KMS-11 (cell line): ENCODE data around the gene CCSER2.

Experiments used
- H2AFZ ChIP-seq: fragments of 200-600 bp; sonication (generic); 2 replicates; pipeline ENCODE4 v1.6.1; 2016; ENCODE audit warnings: antibody characterized with exemption, mixed run types, low read depth
- H3K27ac ChIP-seq: fragments of 200-600 bp; sonication (generic); 2 replicates; pipeline ENCODE4 v1.6.1; 2016; ENCODE audit warnings: mild to moderate bottlenecking, mixed run types
- H3K27me3 ChIP-seq: fragments of 200-600 bp; sonication (generic); 2 replicates; pipeline ENCODE4 v1.6.1; 2017; ENCODE audit warnings: mild to moderate bottlenecking, low read depth, mixed run types, moderate library complexity; ENCODE audit not compliant: insufficient read depth
- H3K36me3 ChIP-seq: fragments of 200-600 bp; sonication (generic); 2 replicates; pipeline ENCODE4 v1.6.1; 2017; ENCODE audit warnings: mild to moderate bottlenecking, mixed run types; ENCODE audit not compliant: insufficient read depth
- H3K4me1 ChIP-seq: fragments of 200-600 bp; sonication (generic); 2 replicates; pipeline ENCODE4 v1.6.1; 2016; ENCODE audit warnings: mild to moderate bottlenecking, low read depth, mixed run types; ENCODE audit not compliant: poor library complexity, severe bottlenecking
- H3K4me2 ChIP-seq: fragments of 200-600 bp; sonication (generic); 2 replicates; pipeline ENCODE4 v1.7.0; 2016; ENCODE audit warnings: mild to moderate bottlenecking, mixed run types
- H3K4me3 ChIP-seq: fragments of 200-600 bp; sonication (generic); IDR thresholded peaks from 2 replicates; pipeline ENCODE4 v1.6.1; 2017; ENCODE audit warnings: low read depth, low read length, mixed read lengths; ENCODE audit not compliant: insufficient read depth
- H3K79me2 ChIP-seq: fragments of 200-600 bp; sonication (generic); 2 replicates; pipeline ENCODE4 v1.6.1; 2016; ENCODE audit warnings: low read depth, mixed run types; ENCODE audit not compliant: insufficient read depth
- H3K9ac ChIP-seq: fragments of 200-600 bp; sonication (generic); 2 replicates; pipeline ENCODE4 v1.6.1; 2016; ENCODE audit warnings: mild to moderate bottlenecking, mixed run types
- H4K20me1 ChIP-seq: fragments of 200-600 bp; sonication (generic); 2 replicates; pipeline ENCODE4 v1.6.1; 2016; ENCODE audit warnings: mild to moderate bottlenecking, mixed run types; ENCODE audit not compliant: insufficient read depth
- TF ChIP-seq, protein P1 (sequence below): fragments of 200-600 bp; sonication (generic); conservative IDR thresholded peaks from 2 replicates; pipeline ENCODE4 v1.6.1; 2017; ENCODE audit warnings: low read depth, mild to moderate bottlenecking, antibody characterized with exemption, low read length, moderate library complexity, mixed read lengths

CCSER2 gene

DNA sequence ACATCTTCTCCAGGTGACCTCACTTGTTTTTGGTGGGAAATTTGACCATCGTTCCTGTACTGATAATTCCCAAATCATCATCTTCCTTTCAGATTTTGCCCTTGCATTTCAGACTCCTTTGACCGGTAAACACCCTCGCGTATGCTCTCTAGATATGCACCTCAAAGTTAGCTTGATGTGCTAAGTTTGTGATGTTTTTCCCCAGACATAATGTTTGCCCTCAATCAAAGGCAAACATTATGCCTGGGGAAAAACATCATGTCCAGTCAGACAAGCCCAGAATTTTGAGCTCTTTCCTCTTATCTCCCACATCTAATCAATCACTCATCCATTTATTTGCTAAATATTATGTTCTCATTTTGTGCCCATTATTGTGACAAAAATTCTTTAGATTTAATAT, 26.2 kb downstream of the CCSER2 start:
- Histone ChIP-seq H4K20me1 (0 out of 2 replicates have a peak, but pooled peaks cover 4% of the 10 kb centered on the region), H3K4me3 (no peak overlapping the region), H3K4me2 (no peak overlapping the region), H3K36me3 (no peaks in the 10 kb centered on the region), H2AFZ (no peak overlapping the region), H3K4me1 (peaks cover 12% of the 10 kb centered on the region), H3K79me2 (peaks cover 25% of the 10 kb centered on the region; the same call in 1 of the 2 replicates), H3K9ac (no peak overlapping the region), H3K27me3 (no peaks in the 10 kb centered on the region), H3K27ac (no peak overlapping the region)
- TF ChIP-seq, protein P1, sequence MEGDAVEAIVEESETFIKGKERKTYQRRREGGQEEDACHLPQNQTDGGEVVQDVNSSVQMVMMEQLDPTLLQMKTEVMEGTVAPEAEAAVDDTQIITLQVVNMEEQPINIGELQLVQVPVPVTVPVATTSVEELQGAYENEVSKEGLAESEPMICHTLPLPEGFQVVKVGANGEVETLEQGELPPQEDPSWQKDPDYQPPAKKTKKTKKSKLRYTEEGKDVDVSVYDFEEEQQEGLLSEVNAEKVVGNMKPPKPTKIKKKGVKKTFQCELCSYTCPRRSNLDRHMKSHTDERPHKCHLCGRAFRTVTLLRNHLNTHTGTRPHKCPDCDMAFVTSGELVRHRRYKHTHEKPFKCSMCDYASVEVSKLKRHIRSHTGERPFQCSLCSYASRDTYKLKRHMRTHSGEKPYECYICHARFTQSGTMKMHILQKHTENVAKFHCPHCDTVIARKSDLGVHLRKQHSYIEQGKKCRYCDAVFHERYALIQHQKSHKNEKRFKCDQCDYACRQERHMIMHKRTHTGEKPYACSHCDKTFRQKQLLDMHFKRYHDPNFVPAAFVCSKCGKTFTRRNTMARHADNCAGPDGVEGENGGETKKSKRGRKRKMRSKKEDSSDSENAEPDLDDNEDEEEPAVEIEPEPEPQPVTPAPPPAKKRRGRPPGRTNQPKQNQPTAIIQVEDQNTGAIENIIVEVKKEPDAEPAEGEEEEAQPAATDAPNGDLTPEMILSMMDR, result no peak

DNA sequence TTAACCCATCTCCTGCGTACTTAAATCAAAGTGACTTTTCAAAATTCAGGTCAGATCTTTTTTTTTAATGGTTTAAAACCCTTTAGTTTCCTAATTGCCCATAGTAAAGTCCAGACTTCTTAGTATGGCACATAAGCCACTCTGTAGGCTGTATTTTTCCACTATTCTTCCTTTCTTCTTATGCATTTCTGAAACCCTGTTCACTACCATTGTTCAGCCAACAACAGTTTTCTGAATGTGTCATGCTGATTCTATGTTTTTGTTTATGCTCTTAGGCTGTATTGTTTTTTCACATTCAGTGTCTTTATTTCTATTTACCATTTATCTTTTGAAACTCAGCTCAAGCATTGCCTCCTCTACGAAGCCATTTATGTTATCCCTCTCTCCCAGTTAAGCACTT, 26.7 kb downstream of the CCSER2 start:
- Histone ChIP-seq H3K4me3 (no peak overlapping the region), H4K20me1 (0 out of 2 replicates have a peak, but pooled peaks cover 8% of the 10 kb centered on the region), H3K27ac (no peak overlapping the region), H3K4me1 (peaks cover 16% of the 10 kb centered on the region), H3K27me3 (no peaks in the 10 kb centered on the region), H3K36me3 (no peaks in the 10 kb centered on the region), H2AFZ (no peak overlapping the region), H3K9ac (no peak overlapping the region), H3K79me2 (peaks cover 29% of the 10 kb centered on the region; the same call in 1 of the 2 replicates), H3K4me2 (no peak overlapping the region)
- TF ChIP-seq, protein P1, result no peak

DNA sequence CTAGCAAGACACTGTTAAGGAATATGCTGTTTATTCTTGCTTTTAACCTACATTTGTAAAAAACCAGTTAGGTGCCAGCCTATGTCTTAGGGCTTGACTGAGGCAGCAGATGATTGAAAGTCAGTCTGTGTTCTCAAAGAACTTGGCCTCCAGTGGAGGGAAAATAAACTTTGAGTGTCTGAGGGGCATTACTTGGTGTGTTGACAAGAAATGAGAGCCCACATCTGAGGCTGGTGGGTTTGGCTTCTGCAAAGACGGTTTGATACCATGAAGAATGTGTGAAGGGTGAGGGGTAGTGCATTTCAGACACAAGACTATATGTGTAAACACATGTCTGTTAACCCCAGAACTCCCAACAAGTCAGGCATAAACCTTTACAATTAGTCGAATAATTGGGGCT, 28.5 kb downstream of the CCSER2 start:
- Histone ChIP-seq H3K9ac (no peak overlapping the region), H3K4me1 (peaks cover 18% of the 10 kb centered on the region), H3K4me3 (no peak overlapping the region), H3K4me2 (no peak overlapping the region), H3K27me3 (no peaks in the 10 kb centered on the region), H3K36me3 (no peaks in the 10 kb centered on the region), H3K27ac (no peak overlapping the region), H2AFZ (no peak overlapping the region), H4K20me1 (0 out of 2 replicates have a peak, but pooled peaks cover 14% of the 10 kb centered on the region), H3K79me2 (peaks cover 29% of the 10 kb centered on the region; the same call in 1 of the 2 replicates)
- TF ChIP-seq, protein P1, result no peak

DNA sequence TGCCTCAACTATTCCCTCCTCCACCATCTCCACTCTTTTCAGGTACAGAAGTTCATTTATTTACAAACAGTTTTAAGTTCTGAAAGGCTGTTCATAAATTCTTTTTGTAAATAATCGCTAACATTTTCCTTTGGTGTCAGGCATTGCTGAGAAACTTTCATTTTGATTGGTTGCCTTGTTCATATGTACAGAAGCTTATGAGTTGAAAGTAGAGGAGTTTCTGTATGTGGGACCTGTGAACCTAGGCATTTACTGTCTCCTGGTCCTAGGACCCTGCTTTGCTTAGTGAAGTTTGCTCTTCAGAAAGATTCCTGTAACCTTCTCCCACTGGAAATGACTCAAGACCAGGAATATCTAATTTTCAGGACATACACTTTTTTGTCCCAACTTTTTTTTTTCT, 30.4 kb downstream of the CCSER2 start:
- Histone ChIP-seq H3K27ac (no peak overlapping the region), H4K20me1 (0 out of 2 replicates have a peak, but pooled peaks cover 11% of the 10 kb centered on the region), H3K79me2 (peaks cover 31% of the 10 kb centered on the region; the same call in 1 of the 2 replicates), H3K4me1 (peaks cover 18% of the 10 kb centered on the region), H3K9ac (no peak overlapping the region), H2AFZ (no peak overlapping the region), H3K36me3 (no peaks in the 10 kb centered on the region), H3K27me3 (no peaks in the 10 kb centered on the region), H3K4me3 (no peak overlapping the region), H3K4me2 (no peak overlapping the region)
- TF ChIP-seq, protein P1, result no peak
